ENCODE measurements around the gene TMC1. TPM values are rescaled to one million over a fixed set of nuclear protein-coding genes. Genes with fewer than 3 reads are reported as not detected.

The TMC1 gene
- total RNA-seq, 1 experiment from 2014 or later: not detected

DNA sequence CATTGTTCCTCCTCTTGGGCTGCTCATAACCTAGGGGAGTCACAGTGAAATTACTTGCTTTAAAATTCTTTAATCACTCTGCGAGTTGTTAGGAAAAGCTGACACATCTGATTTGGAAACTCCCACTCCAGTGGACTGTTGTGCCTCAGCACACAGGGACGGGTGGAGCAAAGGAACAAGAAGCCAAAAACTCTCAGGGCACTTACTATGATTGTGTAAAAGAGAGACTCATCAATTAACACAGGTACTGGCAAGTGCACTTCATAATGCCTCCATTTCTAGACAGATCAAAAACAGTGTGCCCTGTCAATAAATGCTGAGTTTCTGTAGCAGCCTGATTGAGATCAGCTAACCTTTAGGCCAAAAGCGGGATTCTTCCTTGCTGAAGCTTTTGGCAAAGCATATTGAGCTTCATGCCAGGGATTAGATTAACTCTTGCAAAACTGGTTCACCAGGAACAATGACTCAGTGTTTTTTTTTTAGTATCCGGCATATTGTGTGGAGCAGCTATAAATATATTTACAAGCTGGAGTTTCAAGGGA lies 55.9 kb downstream of the TMC1 start:
- no peak for TF ChIP-seq CTCF (IDR thresholded peaks at IDR 0.05; ENCODE audit: unreplicated experiment)
- H3K36me3 Mint-ChIP-seq (ENCODE audit: insufficient read depth, unreplicated experiment): no peaks in the 10 kb centered on the region
- BruUV-seq (replicated peaks): no TSS peak
- H3K27ac Mint-ChIP-seq (ENCODE audit: low read depth, unreplicated experiment): peak overlapping the region; percentile 53
- H3K4me1 Mint-ChIP-seq (ENCODE audit: insufficient read depth, unreplicated experiment): peaks cover 36% of the 10 kb centered on the region
- H3K4me3 Mint-ChIP-seq (ENCODE audit: unreplicated experiment): peak overlapping the region; percentile 15
- CTCF ChIA-PET: interaction anchor here (0.6 to 2.5 kb wide), 20 partner anchors 9 to 633 kb away, joined by 3 to 11 read pairs (median 4); no protein-coding TSS in a partner anchor
- POLR2A ChIA-PET: interaction anchor here (0.5 to 10.4 kb wide), 20 partner anchors 9 to 576 kb away, joined by 3 to 176 read pairs (median 4); partner anchors contain the start of gene ZFAND5
- intact Hi-C loops (cut with micrococcal nuclease): loop anchor here (5.0 kb wide), 1 partner anchor 50 kb away; no protein-coding TSS in a partner anchor
- no peaks in the 10 kb centered on the region for H3K9me3 Mint-ChIP-seq (ENCODE audit: unreplicated experiment)
- peak; percentile 95 for DNase-seq (ENCODE audit: unreplicated experiment)
- H3K27me3 Mint-ChIP-seq (ENCODE audit: insufficient read depth, unreplicated experiment): no peaks in the 10 kb centered on the region

DNA sequence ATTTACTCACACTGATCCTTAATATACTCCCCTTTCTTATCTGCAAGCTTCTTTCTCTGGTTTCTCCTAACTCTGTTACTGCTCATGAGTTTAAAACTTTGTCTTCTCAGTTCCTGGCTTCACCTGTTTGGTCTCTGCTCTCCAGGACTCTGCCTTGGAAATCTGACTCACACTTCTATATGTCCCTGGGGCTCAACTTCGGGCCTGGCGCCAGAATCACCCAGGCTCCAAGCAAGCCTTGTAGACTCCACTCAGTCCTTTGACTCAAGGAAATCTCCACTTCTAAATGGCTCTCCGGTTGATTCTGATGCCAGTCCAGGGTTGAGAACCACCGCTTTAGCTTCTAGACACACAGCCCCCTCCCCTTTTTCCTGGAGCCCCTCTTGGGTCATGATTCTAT lies 57.8 kb downstream of the TMC1 start:
- H3K4me3 Mint-ChIP-seq (ENCODE audit: unreplicated experiment): peak overlapping the region; percentile 10
- DNase-seq (ENCODE audit: unreplicated experiment): peak; percentile 95
- CTCF ChIA-PET: interaction anchor here (0.6 to 2.5 kb wide), 8 partner anchors 9 to 542 kb away, joined by 3 to 11 read pairs (median 4); no protein-coding TSS in a partner anchor
- H3K9me3 Mint-ChIP-seq (ENCODE audit: unreplicated experiment): no peaks in the 10 kb centered on the region
- peak overlapping the region; percentile 59 for H3K27ac Mint-ChIP-seq (ENCODE audit: low read depth, unreplicated experiment)
- intact Hi-C loops (cut with micrococcal nuclease): loop anchor here (2.0 to 5.0 kb wide), 2 partner anchors 52 to 214 kb away; partner anchors contain the start of gene ZFAND5
- no TSS peak for BruUV-seq (replicated peaks)
- POLR2A ChIA-PET: interaction anchor here (0.6 to 10.4 kb wide), 14 partner anchors 9 to 668 kb away, joined by 3 to 176 read pairs (median 4); partner anchors contain the start of genes ABHD17B, C9orf85 and ZFAND5
- H3K27me3 Mint-ChIP-seq (ENCODE audit: insufficient read depth, unreplicated experiment): no peaks in the 10 kb centered on the region
- TF ChIP-seq CTCF (IDR thresholded peaks at IDR 0.05; ENCODE audit: unreplicated experiment): no peak
- H3K36me3 Mint-ChIP-seq (ENCODE audit: insufficient read depth, unreplicated experiment): no peaks in the 10 kb centered on the region
- peaks cover 46% of the 10 kb centered on the region for H3K4me1 Mint-ChIP-seq (ENCODE audit: insufficient read depth, unreplicated experiment)

- no peak overlapping the region for H3K27ac Mint-ChIP-seq (ENCODE audit: low read depth, unreplicated experiment)
- CTCF ChIA-PET: interaction anchor here (0.7 to 1.2 kb wide), 4 partner anchors 11 to 299 kb away, joined by 3 to 4 read pairs (median 3); no protein-coding TSS in a partner anchor
- no TSS peak for BruUV-seq (replicated peaks)
Measured at GRCh38 chr9:72579880-72580550, 58.6 kb downstream of the TMC1 start.

More at GRCh38 chr9:72579880-72580550, 58.6 kb downstream of the TMC1 start:
- intact Hi-C loops (cut with micrococcal nuclease): loop anchor here (2.0 to 5.0 kb wide), 2 partner anchors 53 to 215 kb away; partner anchors contain the start of gene ZFAND5
- H3K9me3 Mint-ChIP-seq (ENCODE audit: unreplicated experiment): no peaks in the 10 kb centered on the region
- H3K27me3 Mint-ChIP-seq (ENCODE audit: insufficient read depth, unreplicated experiment): no peaks in the 10 kb centered on the region
- no peaks in the 10 kb centered on the region for H3K36me3 Mint-ChIP-seq (ENCODE audit: insufficient read depth, unreplicated experiment)
- no peak overlapping the region for H3K4me3 Mint-ChIP-seq (ENCODE audit: unreplicated experiment)
- no peak for TF ChIP-seq CTCF (IDR thresholded peaks at IDR 0.05; ENCODE audit: unreplicated experiment)
- DNase-seq (ENCODE audit: unreplicated experiment): peak; percentile 43
- POLR2A ChIA-PET: interaction anchor here (0.7 to 10.4 kb wide), 5 partner anchors 26 to 216 kb away, joined by 3 to 176 read pairs (median 5); partner anchors contain the start of gene ZFAND5
- H3K4me1 Mint-ChIP-seq (ENCODE audit: insufficient read depth, unreplicated experiment): peaks cover 46% of the 10 kb centered on the region
